Measurements from ENCODE around the gene CENPM.

Gene CENPM

DNA sequence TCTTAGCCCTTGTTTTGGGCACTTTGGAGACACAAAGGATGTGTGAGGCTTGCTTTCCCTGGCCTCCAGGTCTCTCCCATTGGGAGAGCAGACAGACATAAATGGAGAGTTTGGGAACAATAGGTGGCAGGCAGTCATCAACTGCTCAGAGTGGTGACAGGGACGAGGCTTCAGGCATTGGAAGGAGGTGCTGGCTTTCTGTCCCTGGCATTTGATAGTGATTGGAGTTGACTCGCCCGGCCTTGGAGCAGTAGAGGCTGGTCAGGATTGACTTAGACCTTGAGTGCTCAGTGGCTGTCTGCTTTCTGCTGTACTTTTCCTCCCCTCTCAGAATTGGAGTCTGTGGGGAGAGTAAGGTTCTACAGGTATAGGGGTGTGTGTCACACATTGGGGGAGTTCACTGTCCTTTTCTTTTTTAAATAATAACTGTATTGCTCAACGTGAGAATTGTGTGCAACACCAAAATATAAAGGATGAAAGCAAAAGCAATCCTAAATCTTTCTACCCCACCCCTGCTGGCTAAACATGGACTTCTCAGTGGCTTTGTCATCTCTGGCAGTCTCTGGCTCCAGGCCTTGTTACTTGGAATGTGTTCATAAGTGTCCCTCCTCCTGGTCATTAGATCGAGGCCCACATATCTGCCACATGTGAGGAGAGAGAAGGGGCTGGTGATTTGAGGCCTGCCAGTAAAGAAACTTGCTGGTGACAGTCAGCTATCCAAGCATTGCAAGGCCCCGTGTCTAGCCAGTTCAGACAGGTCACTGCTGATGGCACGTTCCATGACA is 53.2 kb downstream of the CENPM start:
- DNase-seq: no peak

DNA sequence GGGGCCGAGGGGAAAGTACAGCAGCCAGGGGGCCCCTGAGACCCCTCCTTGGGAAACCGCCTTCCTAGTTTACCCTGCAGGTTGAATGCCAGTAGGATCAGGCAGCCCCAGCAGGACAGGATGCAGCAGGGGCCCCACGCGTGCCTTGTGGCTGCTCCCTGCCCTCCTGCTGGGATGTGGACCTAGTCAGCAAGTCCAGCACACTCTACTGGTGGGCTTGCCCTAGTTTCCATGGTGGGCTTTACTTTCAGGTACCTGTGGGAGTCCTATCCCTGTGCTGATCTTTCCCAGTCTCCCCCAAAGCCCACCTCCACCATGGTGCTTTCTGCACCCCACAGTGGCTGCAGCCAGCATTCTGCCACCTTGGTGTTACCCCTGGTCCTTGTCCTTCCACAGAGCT is 54.2 kb downstream of the CENPM start:
- no peak for DNase-seq

DNA sequence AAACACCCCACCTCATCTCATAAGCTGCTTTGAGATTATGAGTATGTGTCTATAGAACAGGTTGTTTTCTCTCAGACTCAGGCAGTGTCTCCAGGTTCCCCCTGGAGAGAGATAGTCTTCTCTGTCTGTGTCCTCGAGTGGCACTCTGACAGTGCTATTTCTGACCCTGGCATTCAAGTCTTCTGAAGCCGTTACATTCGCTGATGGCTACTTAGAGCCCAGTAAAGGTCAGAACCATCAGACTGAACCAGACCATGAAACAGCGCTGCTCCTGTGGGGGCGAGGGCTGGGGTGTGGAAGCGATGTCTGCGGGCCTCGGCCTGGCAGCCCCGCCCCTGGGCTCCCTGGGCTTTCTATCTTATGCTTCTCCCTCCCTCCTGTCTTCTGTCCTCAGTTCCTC is 55.5 kb downstream of the CENPM start:
- DNase-seq: no peak
